Activated CD8-positive, alpha-beta memory T cell treated with anti-CD3 and anti-CD28 coated beads, Interleukin-2, amount 50 U/mL, for 1 hour (primary cell): ENCODE data around the gene CTCFL.

Source experiments
- DNase-seq: peaks from one replicate; pipeline ENCODE4 v3.0.0-alpha.2; 2020; ENCODE audit errors: extremely low read depth

Gene CTCFL

GRCh38 chr20:57524511-57525176, at the start of gene CTCFL:
Gene CTCFL, minus strand, starts transcription at chr20:57525140. Its CDS starts 935 bp downstream, at chr20:57524205.
- no peak for DNase-seq

GRCh38 chr20:57573894-57574293, 49.0 kb upstream of the CTCFL start:
- no peak for DNase-seq

GRCh38 chr20:57573242-57573641, 48.3 kb upstream of the CTCFL start:
- DNase-seq, result no peak

GRCh38 chr20:57571782-57572416, 47.0 kb upstream of the CTCFL start:
- DNase-seq, result no peak

- DNase-seq, result no peak
Observed at GRCh38 chr20:57570920-57571319, 46.0 kb upstream of the CTCFL start.

GRCh38 chr20:57570145-57570850, 45.4 kb upstream of the CTCFL start:
- DNase-seq, result no peak

- DNase-seq, result no peak
Observed at GRCh38 chr20:57568960-57569359, 44.0 kb upstream of the CTCFL start.

- no peak for DNase-seq
Observed at GRCh38 chr20:57568088-57568896, 43.4 kb upstream of the CTCFL start.

GRCh38 chr20:57567471-57568079, 42.6 kb upstream of the CTCFL start:
- DNase-seq, result no peak

GRCh38 chr20:57566803-57567459, 42.0 kb upstream of the CTCFL start:
- no peak for DNase-seq

GRCh38 chr20:57566399-57566798, 41.5 kb upstream of the CTCFL start:
- no peak for DNase-seq

- DNase-seq, result no peak
Observed at GRCh38 chr20:57564951-57565642, 40.2 kb upstream of the CTCFL start.

GRCh38 chr20:57564180-57564802, 39.4 kb upstream of the CTCFL start:
- DNase-seq, result no peak

- no peak for DNase-seq
Observed at GRCh38 chr20:57563522-57563921, 38.6 kb upstream of the CTCFL start.

GRCh38 chr20:57562541-57563465, 37.9 kb upstream of the CTCFL start:
- no peak for DNase-seq

- no peak for DNase-seq
Observed at GRCh38 chr20:57561356-57562279, 36.7 kb upstream of the CTCFL start.

- no peak for DNase-seq
Observed at GRCh38 chr20:57560554-57561355, 35.8 kb upstream of the CTCFL start, which contains the start of gene PCK1. Gene PCK1, plus strand, starts transcription at chr20:57561110. Its CDS starts 302 bp downstream, at chr20:57561412.
